Measurements from ENCODE around the gene DBH.

The DBH gene

GRCh38 chr9:133702798-133703590 is 66.8 kb downstream of the DBH start:
- in situ Hi-C loops (cut with HindIII; ENCODE audit: low pct_unique_long_range_greater_than_20kb, low sequenced_read_pairs): no loop called here
- TF ChIP-seq JUND (IDR thresholded peaks at IDR 0.05; ENCODE audit: low read depth): no peak
- DNase-seq (ENCODE audit: low read depth in 1 of 2, low spot score in 1 of 2): no peak

- no peak for DNase-seq (ENCODE audit: low read depth in 1 of 2, low spot score in 1 of 2)
- TF ChIP-seq JUND (IDR thresholded peaks at IDR 0.05; ENCODE audit: low read depth): no peak
- in situ Hi-C loops (cut with HindIII; ENCODE audit: low pct_unique_long_range_greater_than_20kb, low sequenced_read_pairs): no loop called here
Observed at GRCh38 chr9:133703591-133704399, 67.6 kb downstream of the DBH start.

GRCh38 chr9:133704711-133705181 is 68.6 kb downstream of the DBH start:
- TF ChIP-seq JUND (IDR thresholded peaks at IDR 0.05; ENCODE audit: low read depth): no peak
- no peak for DNase-seq (ENCODE audit: low read depth in 1 of 2, low spot score in 1 of 2)
- in situ Hi-C loops (cut with HindIII; ENCODE audit: low pct_unique_long_range_greater_than_20kb, low sequenced_read_pairs): no loop called here

GRCh38 chr9:133705576-133705975 is 69.4 kb downstream of the DBH start:
- TF ChIP-seq JUND (IDR thresholded peaks at IDR 0.05; ENCODE audit: low read depth): no peak
- in situ Hi-C loops (cut with HindIII; ENCODE audit: low pct_unique_long_range_greater_than_20kb, low sequenced_read_pairs): no loop called here
- DNase-seq (ENCODE audit: low read depth in 1 of 2, low spot score in 1 of 2): no peak

GRCh38 chr9:133706307-133707050 is 70.3 kb downstream of the DBH start:
- in situ Hi-C loops (cut with HindIII; ENCODE audit: low pct_unique_long_range_greater_than_20kb, low sequenced_read_pairs): no loop called here
- TF ChIP-seq JUND (IDR thresholded peaks at IDR 0.05; ENCODE audit: low read depth): no peak
- DNase-seq (ENCODE audit: low read depth in 1 of 2, low spot score in 1 of 2): no peak

GRCh38 chr9:133707065-133707762 is 71.1 kb downstream of the DBH start:
- no peak for TF ChIP-seq JUND (IDR thresholded peaks at IDR 0.05; ENCODE audit: low read depth)
- in situ Hi-C loops (cut with HindIII; ENCODE audit: low pct_unique_long_range_greater_than_20kb, low sequenced_read_pairs): no loop called here
- DNase-seq (ENCODE audit: low read depth in 1 of 2, low spot score in 1 of 2): no peak

- in situ Hi-C loops (cut with HindIII; ENCODE audit: low pct_unique_long_range_greater_than_20kb, low sequenced_read_pairs): no loop called here
- DNase-seq (ENCODE audit: low read depth in 1 of 2, low spot score in 1 of 2): no peak
- TF ChIP-seq JUND (IDR thresholded peaks at IDR 0.05; ENCODE audit: low read depth): no peak
Observed at GRCh38 chr9:133707763-133708245, 71.6 kb downstream of the DBH start.

- no peak for TF ChIP-seq JUND (IDR thresholded peaks at IDR 0.05; ENCODE audit: low read depth)
- in situ Hi-C loops (cut with HindIII; ENCODE audit: low pct_unique_long_range_greater_than_20kb, low sequenced_read_pairs): no loop called here
- no peak for DNase-seq (ENCODE audit: low read depth in 1 of 2, low spot score in 1 of 2)
Observed at GRCh38 chr9:133708246-133709014, 72.3 kb downstream of the DBH start.
